PC-9 (cell line): ENCODE results near the gene URB1. TPM values are rescaled to one million over a fixed set of nuclear protein-coding genes. Genes with fewer than 3 reads are reported as not detected.

Source experiments
- BruUV-seq: library from RNA; stranded (reverse); fragments of 400-500 nt; replicated peaks from 2 replicates; lab custom pipeline; 2021; lab: Mats Ljungman, UMichigan
- CTCF ChIA-PET: fragments of 300-600 bp; sonication (Branson Sonifier 250); formaldehyde crosslinking; loops from one replicate; lab custom pipeline; 2022; ENCODE audit warnings: antibody characterized with exemption; lab: Charles Lee
- POLR2A ChIA-PET: fragments of 300-600 bp; sonication (Branson Sonifier 250); formaldehyde crosslinking; loops from one replicate; lab custom pipeline; 2022; ENCODE audit warnings: antibody characterized with exemption; ENCODE audit not compliant: unreplicated experiment; lab: Charles Lee
- DNase-seq, 2 experiments: peaks; one replicate each; pipeline versions ENCODE4 v3.0.0 to v3.0.0-alpha.2; 2015 to 2022; ENCODE audit warnings: mixed read lengths in 1 of 2
- H2AFZ ChIP-seq: fragments of 200-600 bp; sonication (generic); 2 replicates; pipeline ENCODE4 v1.8.1; 2017; ENCODE audit warnings: antibody characterized with exemption
- H3F3A ChIP-seq: fragments of 200-600 bp; sonication (generic); 2 replicates; pipeline ENCODE4 v1.8.1; 2017; ENCODE audit warnings: antibody characterized with exemption, mild to moderate bottlenecking, low read depth; ENCODE audit not compliant: insufficient read depth
- H3K27ac ChIP-seq: fragments of 200-600 bp; sonication (generic); 2 replicates; pipeline ENCODE4 v1.6.1; 2016; ENCODE audit warnings: mixed run types
- H3K27me3 ChIP-seq: fragments of 200-600 bp; sonication (generic); 2 replicates; pipeline ENCODE4 v1.6.1; 2016; ENCODE audit warnings: low read depth, mixed run types; ENCODE audit not compliant: insufficient read depth
- H3K36me3 ChIP-seq: fragments of 200-600 bp; sonication (generic); 2 replicates; pipeline ENCODE4 v1.6.1; 2016; ENCODE audit warnings: low read depth, mixed run types
- H3K4me1 ChIP-seq: fragments of 200-600 bp; sonication (generic); replicated peaks from 2 replicates; pipeline ENCODE4 v1.6.1; 2016; ENCODE audit warnings: mixed run types; ENCODE audit not compliant: insufficient read depth
- H3K4me2 ChIP-seq: fragments of 200-600 bp; sonication (generic); 2 replicates; pipeline ENCODE4 v1.6.1; 2017; ENCODE audit warnings: mixed run types
- H3K4me3 ChIP-seq: fragments of 200-600 bp; sonication (generic); 2 replicates; pipeline ENCODE4 v1.6.1; 2016; ENCODE audit warnings: mixed run types
- H3K79me2 ChIP-seq: fragments of 200-600 bp; sonication (generic); 2 replicates; pipeline ENCODE4 v1.6.1; 2017; ENCODE audit warnings: low read depth, mixed run types
- H3K9me2 ChIP-seq: fragments of 200-600 bp; sonication (generic); 2 replicates; pipeline ENCODE4 v1.8.1; 2017; ENCODE audit warnings: mild to moderate bottlenecking; ENCODE audit not compliant: insufficient read depth
- H3K9me3 ChIP-seq: fragments of 200-600 bp; sonication (generic); 2 replicates; pipeline ENCODE4 v1.8.1; 2016; ENCODE audit warnings: low read depth; ENCODE audit not compliant: insufficient read depth
- H4K20me1 ChIP-seq: fragments of 200-600 bp; sonication (generic); 2 replicates; pipeline ENCODE4 v1.8.1; 2017; ENCODE audit not compliant: insufficient read depth
- EZH2 ChIP-seq: fragments of 200-600 bp; sonication (generic); IDR thresholded peaks from 2 replicates; pipeline ENCODE4 v1.8.0; 2017; ENCODE audit warnings: antibody characterized with exemption, low read depth
- intact Hi-C: fragments of 100-400 bp; cut with micrococcal nuclease; formaldehyde crosslinking; loops from one replicate; pipeline ENCODE4 v1.10.0; 2022; ENCODE audit not compliant: unreplicated experiment
- total RNA-seq: library from RNA; stranded (reverse); gene quantifications from 2 replicates; pipeline ENCODE4 v1.2.3, GENCODE V29; 2021
- TF ChIP-seq, protein P1 (sequence below): fragments of 200-600 bp; sonication (generic); conservative IDR thresholded peaks from 2 replicates; pipeline ENCODE4 v1.6.1; 2017; ENCODE audit warnings: mixed run types, antibody characterized with exemption, mild to moderate bottlenecking, moderate library complexity

URB1 gene
- total RNA-seq, 1 experiment from 2014 or later: 11.0 TPM

DNA sequence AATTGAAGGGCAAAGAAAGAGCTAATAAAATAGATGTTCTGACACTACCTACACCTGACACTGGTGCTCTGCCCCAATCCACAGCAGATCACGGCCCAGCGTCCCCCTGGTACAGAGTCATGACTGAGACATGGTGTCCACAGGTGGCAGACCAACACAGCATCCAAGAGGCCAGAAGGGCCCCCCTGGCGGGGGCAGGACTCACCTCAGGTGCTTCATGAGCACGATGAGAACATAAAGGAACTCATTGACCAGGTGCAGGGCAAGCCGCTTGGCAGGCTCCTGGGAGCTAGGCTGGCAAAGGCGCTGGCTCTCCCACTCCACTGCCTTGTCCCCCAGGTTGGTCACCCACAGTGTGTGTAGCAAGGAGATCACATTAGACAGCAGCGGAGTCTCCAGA is 73.8 kb downstream of the URB1 start:
- intact Hi-C loops: no loop called here
- H3K9me2 ChIP-seq: no peaks in the 10 kb centered on the region
- BruUV-seq: no TSS peak
- no peaks in the 10 kb centered on the region for H3K9me3 ChIP-seq
- no peaks in the 10 kb centered on the region for H4K20me1 ChIP-seq
- H3K4me2 ChIP-seq: no peak overlapping the region
- DNase-seq: no peak
- H3K27me3 ChIP-seq: no peaks in the 10 kb centered on the region
- H2AFZ ChIP-seq: no peak overlapping the region
- H3K4me3 ChIP-seq: no peak overlapping the region
- no peak for TF ChIP-seq EZH2
- TF ChIP-seq, protein P1, sequence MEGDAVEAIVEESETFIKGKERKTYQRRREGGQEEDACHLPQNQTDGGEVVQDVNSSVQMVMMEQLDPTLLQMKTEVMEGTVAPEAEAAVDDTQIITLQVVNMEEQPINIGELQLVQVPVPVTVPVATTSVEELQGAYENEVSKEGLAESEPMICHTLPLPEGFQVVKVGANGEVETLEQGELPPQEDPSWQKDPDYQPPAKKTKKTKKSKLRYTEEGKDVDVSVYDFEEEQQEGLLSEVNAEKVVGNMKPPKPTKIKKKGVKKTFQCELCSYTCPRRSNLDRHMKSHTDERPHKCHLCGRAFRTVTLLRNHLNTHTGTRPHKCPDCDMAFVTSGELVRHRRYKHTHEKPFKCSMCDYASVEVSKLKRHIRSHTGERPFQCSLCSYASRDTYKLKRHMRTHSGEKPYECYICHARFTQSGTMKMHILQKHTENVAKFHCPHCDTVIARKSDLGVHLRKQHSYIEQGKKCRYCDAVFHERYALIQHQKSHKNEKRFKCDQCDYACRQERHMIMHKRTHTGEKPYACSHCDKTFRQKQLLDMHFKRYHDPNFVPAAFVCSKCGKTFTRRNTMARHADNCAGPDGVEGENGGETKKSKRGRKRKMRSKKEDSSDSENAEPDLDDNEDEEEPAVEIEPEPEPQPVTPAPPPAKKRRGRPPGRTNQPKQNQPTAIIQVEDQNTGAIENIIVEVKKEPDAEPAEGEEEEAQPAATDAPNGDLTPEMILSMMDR: no peak
- H3F3A ChIP-seq: no peaks in the 10 kb centered on the region
- ChIA-PET POLR2A (no interaction called here), CTCF (no interaction called here)
- H3K4me1 ChIP-seq: no peaks in the 10 kb centered on the region
- no peaks in the 10 kb centered on the region for H3K79me2 ChIP-seq
- H3K27ac ChIP-seq: no peak overlapping the region
- peaks cover 5% of the 10 kb centered on the region; the same call in 1 of the 2 replicates for H3K36me3 ChIP-seq

DNA sequence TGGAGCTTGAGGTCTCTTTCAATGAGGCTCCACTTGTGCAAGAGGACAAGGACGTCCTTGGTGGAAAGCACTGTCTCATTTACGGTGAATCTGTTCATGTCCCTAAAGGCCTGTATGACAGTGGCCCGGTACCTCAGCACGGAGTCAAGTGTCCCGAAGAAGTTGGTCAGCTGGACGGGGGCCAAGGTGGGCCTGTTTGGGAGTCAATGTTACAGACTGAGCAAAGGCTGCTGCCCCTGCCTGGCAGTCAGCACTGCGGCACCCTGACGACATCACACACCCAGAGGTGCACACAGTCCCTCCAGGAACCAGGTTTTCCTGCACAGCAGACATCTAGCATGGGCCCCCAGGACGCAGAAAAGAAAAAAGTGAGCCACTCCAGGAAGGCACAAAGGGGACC is 75.1 kb downstream of the URB1 start:
- DNase-seq: no peak
- H3K79me2 ChIP-seq: no peaks in the 10 kb centered on the region
- H3K4me3 ChIP-seq: no peak overlapping the region
- no peaks in the 10 kb centered on the region for H3K4me1 ChIP-seq
- no peaks in the 10 kb centered on the region for H3K9me2 ChIP-seq
- H3F3A ChIP-seq: no peaks in the 10 kb centered on the region
- H4K20me1 ChIP-seq: no peaks in the 10 kb centered on the region
- no TSS peak for BruUV-seq
- H3K27ac ChIP-seq: no peak overlapping the region
- no peak overlapping the region for H3K4me2 ChIP-seq
- no peaks in the 10 kb centered on the region for H3K9me3 ChIP-seq
- POLR2A ChIA-PET: no interaction called here
- no peaks in the 10 kb centered on the region for H3K27me3 ChIP-seq
- CTCF ChIA-PET: no interaction called here
- TF ChIP-seq EZH2: no peak
- TF ChIP-seq, protein P1: no peak
- H3K36me3 ChIP-seq: no peaks in the 10 kb centered on the region; the same call in 1 of the 2 replicates
- no peak overlapping the region for H2AFZ ChIP-seq
- intact Hi-C loops: no loop called here

DNA sequence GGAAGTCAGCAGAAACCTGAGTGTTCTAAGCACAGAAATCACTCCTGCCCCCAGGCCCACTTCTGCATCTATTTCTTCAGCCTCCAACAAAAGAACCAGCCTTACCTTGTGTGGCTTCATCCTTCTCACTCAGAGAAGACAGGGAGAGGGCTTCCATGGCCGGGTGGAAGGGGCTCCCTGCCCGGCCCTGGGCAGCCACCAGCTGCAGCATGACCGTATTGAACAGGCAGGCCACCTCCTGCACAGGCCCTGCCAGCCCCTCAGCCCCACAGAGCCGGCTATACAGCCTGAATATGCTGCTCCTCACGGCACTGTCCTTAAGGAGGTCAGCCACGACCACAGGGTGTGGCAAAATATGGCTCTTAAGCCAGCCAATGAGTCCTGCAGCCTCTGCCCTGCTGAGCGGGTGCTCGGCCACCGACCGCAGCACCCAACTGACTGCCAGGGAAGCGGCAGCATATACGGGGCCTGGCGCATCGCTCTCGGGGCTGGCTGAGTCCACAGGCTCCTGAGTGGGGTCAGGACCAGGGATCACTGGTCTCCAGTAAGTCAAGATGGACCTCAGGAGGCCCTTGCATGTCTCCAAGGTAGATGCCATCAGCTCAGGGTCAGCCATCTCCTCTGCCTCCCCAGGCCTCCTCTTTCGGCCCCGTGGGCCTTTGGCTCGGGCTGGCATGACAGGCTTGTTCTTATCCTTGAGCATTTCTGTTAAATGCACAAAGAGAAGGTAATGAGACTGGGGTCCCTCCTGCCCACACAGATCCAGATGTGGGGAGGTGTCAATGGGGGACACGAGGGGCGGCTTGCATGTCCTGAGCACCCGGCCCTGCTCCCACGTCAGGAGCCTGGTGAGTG is 76.2 kb downstream of the URB1 start:
- no peaks in the 10 kb centered on the region for H3K27me3 ChIP-seq
- H3K4me2 ChIP-seq: no peak overlapping the region
- TF ChIP-seq EZH2: no peak
- TF ChIP-seq, protein P1: no peak
- no peak for DNase-seq
- H3K79me2 ChIP-seq: no peaks in the 10 kb centered on the region
- H3F3A ChIP-seq: no peaks in the 10 kb centered on the region
- no peak overlapping the region for H3K27ac ChIP-seq
- no peaks in the 10 kb centered on the region for H3K4me1 ChIP-seq
- no peaks in the 10 kb centered on the region for H4K20me1 ChIP-seq
- CTCF ChIA-PET: no interaction called here
- H3K9me3 ChIP-seq: no peaks in the 10 kb centered on the region
- no TSS peak for BruUV-seq
- no peak overlapping the region for H2AFZ ChIP-seq
- POLR2A ChIA-PET: no interaction called here
- no peak overlapping the region for H3K4me3 ChIP-seq
- H3K36me3 ChIP-seq: no peaks in the 10 kb centered on the region; the same call in 1 of the 2 replicates
- intact Hi-C loops: no loop called here
- H3K9me2 ChIP-seq: no peaks in the 10 kb centered on the region
